CD14-positive monocyte (primary cell): Measurements from ENCODE around the gene SNX25. TPM values are rescaled to one million over a fixed set of nuclear protein-coding genes. Genes with fewer than 3 reads are reported as not detected.
"Not testable (repeated sequence)": the region's sequence is repeated elsewhere in the genome, so short reads cannot be mapped to it uniquely, and the experiment has no call there.

Experiments used
- DNase-seq, 3 donors: peaks; one replicate each; pipeline ENCODE4 v3.0.0-alpha.2; 2011 to 2022
- H2AFZ ChIP-seq: 2 replicates; pipeline ENCODE4 v1.6.0; 2012; ENCODE audit warnings: mild to moderate bottlenecking, low read depth, low read length, inconsistent platforms; ENCODE audit not compliant: insufficient read depth, poor library complexity, severe bottlenecking
- H3K27ac ChIP-seq, 2 donors: 1 replicate in 1 of 2; 2 replicates in 1 of 2; pipeline ENCODE4 v1.5.1; 2012 to 2013; ENCODE audit warnings: low read length in 2 of 2, control low read depth in 1 of 2, inconsistent platforms in 1 of 2, low read depth in 1 of 2, mild to moderate bottlenecking in 1 of 2
- H3K27me3 ChIP-seq, 2 donors: one replicate each; pipeline versions ENCODE4 v1.6.0 to v1.6.1; 2011 to 2013; ENCODE audit warnings: low read length in 2 of 2; ENCODE audit not compliant: control insufficient read depth in 2 of 2, insufficient read depth in 2 of 2
- H3K36me3 ChIP-seq, 2 donors: replicated peaks in 1 of 2; 1 replicate in 1 of 2; 2 replicates in 1 of 2; pipeline versions ENCODE4 v1.5.1 to v1.6.1; 2012 to 2013; ENCODE audit warnings: low read length in 2 of 2, control low read depth in 1 of 2, inconsistent platforms in 1 of 2, mild to moderate bottlenecking in 1 of 2; ENCODE audit not compliant: insufficient read depth in 2 of 2, control insufficient read depth in 1 of 2
- H3K4me1 ChIP-seq, 2 donors: 1 replicate in 1 of 2; 2 replicates in 1 of 2; pipeline versions ENCODE4 v1.5.1 to v1.6.1; 2012 to 2013; ENCODE audit warnings: low read length in 2 of 2, control low read depth in 1 of 2, inconsistent platforms in 1 of 2, mild to moderate bottlenecking in 1 of 2, moderate library complexity in 1 of 2; ENCODE audit not compliant: insufficient read depth in 2 of 2, control insufficient read depth in 1 of 2
- H3K4me2 ChIP-seq: replicated peaks from 2 replicates; pipeline ENCODE3; 2012; ENCODE audit warnings: low read length, moderate library complexity, mild to moderate bottlenecking; ENCODE audit not compliant: poor library complexity, severe bottlenecking; ENCODE audit errors: extremely low read depth
- H3K4me3 ChIP-seq, 3 experiments: fragments of 200-600 bp in 1 of 3; sonication (generic) in 1 of 3; replicated peaks in 1 of 3; 1 replicate in 2 of 3; 2 replicates in 1 of 3; pipeline ENCODE4 v1.5.1; 2011 to 2013; ENCODE audit warnings: low read length in 3 of 3, mild to moderate bottlenecking in 3 of 3, control low read depth in 2 of 3, low read depth in 2 of 3, inconsistent platforms in 1 of 3, moderate library complexity in 1 of 3
- H3K79me2 ChIP-seq: 2 replicates; pipeline ENCODE4 v1.6.0; 2012; ENCODE audit warnings: mild to moderate bottlenecking, control low read depth, inconsistent platforms, low read length, moderate library complexity; ENCODE audit not compliant: insufficient read depth
- H3K9ac ChIP-seq: 2 replicates; pipeline ENCODE4 v1.6.0; 2017; ENCODE audit warnings: low read length, mild to moderate bottlenecking; ENCODE audit not compliant: insufficient read depth, poor library complexity, severe bottlenecking
- H3K9me3 ChIP-seq, 2 donors: replicated peaks in 1 of 2; 1 replicate in 1 of 2; 2 replicates in 1 of 2; pipeline versions ENCODE4 v1.5.1 to v1.6.1; 2012 to 2013; ENCODE audit warnings: low read length in 2 of 2, control low read depth in 1 of 2; ENCODE audit not compliant: control insufficient read depth in 1 of 2, insufficient read depth in 1 of 2
- H4K20me1 ChIP-seq: 2 replicates; pipeline ENCODE4 v1.6.0; 2012; ENCODE audit warnings: mild to moderate bottlenecking, low read length, control low read depth, moderate library complexity; ENCODE audit not compliant: insufficient read depth
- H3K27ac Mint-ChIP-seq, 7 donors: one replicate each; pipeline ENCODE4 v1.8.0; 2020; ENCODE audit warnings: mild to moderate bottlenecking in 7 of 7, mixed read lengths in 7 of 7, moderate library complexity in 6 of 7, inconsistent platforms in 2 of 7
- H3K27me3 Mint-ChIP-seq, 3 donors: one replicate each; pipeline ENCODE4 v1.8.0; 2021 to 2022; ENCODE audit warnings: low read depth in 3 of 3, mild to moderate bottlenecking in 3 of 3, mixed read lengths in 3 of 3, moderate library complexity in 3 of 3, inconsistent platforms in 1 of 3
- H3K36me3 Mint-ChIP-seq, 2 donors: one replicate each; pipeline ENCODE4 v1.8.0; 2020; ENCODE audit warnings: mixed read lengths in 2 of 2, inconsistent platforms in 1 of 2, mild to moderate bottlenecking in 1 of 2
- H3K4me1 Mint-ChIP-seq: one replicate; pipeline ENCODE4 v1.8.0; 2020; ENCODE audit warnings: mild to moderate bottlenecking, mixed read lengths
- H3K4me3 Mint-ChIP-seq, 2 donors: one replicate each; pipeline ENCODE4 v1.8.0; 2020; ENCODE audit warnings: mild to moderate bottlenecking in 2 of 2, mixed read lengths in 2 of 2, moderate library complexity in 1 of 2
- H3K9me3 Mint-ChIP-seq, 7 donors: one replicate each; pipeline ENCODE4 v1.8.0; 2020 to 2022; ENCODE audit warnings: mixed read lengths in 7 of 7, mild to moderate bottlenecking in 6 of 7, moderate library complexity in 6 of 7, inconsistent platforms in 2 of 7
- WGBS: methylation state at CpG from one replicate; pipeline ENCODE4 v1.1.5; 2013; ENCODE audit warnings: missing lambda C conversion rate; ENCODE audit not compliant: insufficient coverage; 5-methylcytosine and 5-hydroxymethylcytosine counted together
- intact Hi-C, 2 donors: fragments of 100-400 bp; cut with micrococcal nuclease; formaldehyde crosslinking; loops; one replicate each; pipeline versions ENCODE4 v1.15.0 to v1.15.1; 2023
- polyA plus RNA-seq, 3 donors: library from polyadenylated mRNA; depleted of rRNA in 1 of 3; unstranded in 2 of 3; stranded (reverse) in 1 of 3; fragments of 300-500 nt in 2 of 3; fragments of >200 nt in 1 of 3; fragmentation: Illumina TruSeq in 2 of 3; gene quantifications; 1 replicate in 2 of 3; 2 replicates in 1 of 3; pipeline ENCODE4 v1.2.3, GENCODE V29; 2012 to 2021
- TF ChIP-seq, protein P1 (sequence below): fragments of 200-600 bp; IDR thresholded peaks from one replicate; pipeline ENCODE4 v1.8.0; 2022; ENCODE audit warnings: antibody characterized with exemption, mild to moderate bottlenecking

SNX25 gene
- polyA plus RNA-seq, 3 donors: 0.31 to 0.40 (median 0.36) TPM

DNA sequence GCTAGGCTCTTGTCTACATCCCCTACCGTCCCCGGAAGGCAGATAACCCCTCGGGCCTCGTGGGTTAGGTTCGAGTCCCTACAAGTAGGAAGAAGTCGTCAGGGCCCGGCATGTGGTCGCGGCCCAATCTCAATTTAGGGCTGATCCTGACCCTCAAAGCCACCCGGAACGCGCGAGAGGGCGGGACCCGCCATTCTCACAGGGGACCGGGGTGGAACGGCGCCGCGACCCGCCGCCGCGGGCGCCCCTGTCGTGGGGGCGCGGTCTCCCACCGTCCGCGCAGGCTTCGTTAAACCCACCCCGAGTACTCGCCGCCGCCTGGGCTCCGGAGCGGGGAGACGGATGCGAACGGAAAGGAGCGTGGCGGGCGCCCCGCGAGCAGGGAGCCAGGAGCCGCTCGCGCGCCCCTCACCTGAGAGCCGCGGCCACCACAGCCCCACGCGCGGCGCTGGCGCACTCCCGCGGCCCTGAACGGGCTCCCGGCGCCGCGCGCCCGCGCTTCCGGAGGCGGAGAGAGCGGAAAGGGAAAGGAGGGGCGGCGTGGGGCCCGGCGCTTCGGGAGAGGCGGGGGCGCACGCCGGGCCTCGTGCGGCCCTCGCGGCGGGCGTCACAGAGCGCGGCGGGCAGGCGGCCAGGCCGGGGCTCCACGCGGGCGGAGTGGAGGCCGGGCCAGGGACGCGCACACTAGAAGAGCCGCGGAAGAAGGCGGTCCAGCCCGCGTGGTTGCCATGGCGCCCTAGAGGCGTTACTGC, 5.7 kb upstream of the SNX25 start, which contains the start of gene CFAP97:
TSS of gene CFAP97 (minus strand) at position 515 of the 752 bp plus-strand sequence. CDS start 12,804 bp downstream, outside the sequence.
- Histone ChIP-seq H3K9me3 (no peaks in the 10 kb centered on the region), H3K4me3 (peak within 1 kb of the TSS; percentile 47 to 78 (median 47)), H3K79me2 (no peaks in the 10 kb centered on the region), H3K4me2 (peak within 1 kb of the TSS; percentile 80), H3K9ac (peak within 1 kb of the TSS; percentile 70), H3K27ac (peak within 1 kb of the TSS in 1 of 2 donors; percentile 36), H3K36me3 (no peaks in the 10 kb centered on the region), H3K27me3 (peaks cover 12 to 19% of the 10 kb centered on the region in 2 donors), H4K20me1 (no peaks in the 10 kb centered on the region), H3K4me1 (peaks cover 13 to 32% of the 10 kb centered on the region in 2 donors), H2AFZ (peak within 1 kb of the TSS; percentile 96)
- H3K4me1 Mint-ChIP-seq: peaks cover 34% of the 10 kb centered on the region
- TF ChIP-seq, protein P1, sequence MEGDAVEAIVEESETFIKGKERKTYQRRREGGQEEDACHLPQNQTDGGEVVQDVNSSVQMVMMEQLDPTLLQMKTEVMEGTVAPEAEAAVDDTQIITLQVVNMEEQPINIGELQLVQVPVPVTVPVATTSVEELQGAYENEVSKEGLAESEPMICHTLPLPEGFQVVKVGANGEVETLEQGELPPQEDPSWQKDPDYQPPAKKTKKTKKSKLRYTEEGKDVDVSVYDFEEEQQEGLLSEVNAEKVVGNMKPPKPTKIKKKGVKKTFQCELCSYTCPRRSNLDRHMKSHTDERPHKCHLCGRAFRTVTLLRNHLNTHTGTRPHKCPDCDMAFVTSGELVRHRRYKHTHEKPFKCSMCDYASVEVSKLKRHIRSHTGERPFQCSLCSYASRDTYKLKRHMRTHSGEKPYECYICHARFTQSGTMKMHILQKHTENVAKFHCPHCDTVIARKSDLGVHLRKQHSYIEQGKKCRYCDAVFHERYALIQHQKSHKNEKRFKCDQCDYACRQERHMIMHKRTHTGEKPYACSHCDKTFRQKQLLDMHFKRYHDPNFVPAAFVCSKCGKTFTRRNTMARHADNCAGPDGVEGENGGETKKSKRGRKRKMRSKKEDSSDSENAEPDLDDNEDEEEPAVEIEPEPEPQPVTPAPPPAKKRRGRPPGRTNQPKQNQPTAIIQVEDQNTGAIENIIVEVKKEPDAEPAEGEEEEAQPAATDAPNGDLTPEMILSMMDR: no peak
- peaks cover 0 to 3% of the 10 kb centered on the region in 2 donors for H3K36me3 Mint-ChIP-seq
- WGBS: under 1% methylated on average over 102 of the region's 103 CpGs
- H3K27ac Mint-ChIP-seq: peak within 1 kb of the TSS; percentile 37 to 83 (median 68)
- peak within 1 kb of the TSS; percentile 85 to 88 for H3K4me3 Mint-ChIP-seq
- H3K27me3 Mint-ChIP-seq: peaks cover 25 to 41% (median 37%) of the 10 kb centered on the region in 3 donors
- DNase-seq: peak; percentile 63 to 71 (median 69)
- H3K9me3 Mint-ChIP-seq: peaks cover 0 to 8% (median 3%) of the 10 kb centered on the region in 7 donors
- intact Hi-C loops: loop anchor here in 1 of 2 donors (10.0 kb wide), 1 partner anchor 1699 kb away; the partner anchor contains the start of gene ING2

DNA sequence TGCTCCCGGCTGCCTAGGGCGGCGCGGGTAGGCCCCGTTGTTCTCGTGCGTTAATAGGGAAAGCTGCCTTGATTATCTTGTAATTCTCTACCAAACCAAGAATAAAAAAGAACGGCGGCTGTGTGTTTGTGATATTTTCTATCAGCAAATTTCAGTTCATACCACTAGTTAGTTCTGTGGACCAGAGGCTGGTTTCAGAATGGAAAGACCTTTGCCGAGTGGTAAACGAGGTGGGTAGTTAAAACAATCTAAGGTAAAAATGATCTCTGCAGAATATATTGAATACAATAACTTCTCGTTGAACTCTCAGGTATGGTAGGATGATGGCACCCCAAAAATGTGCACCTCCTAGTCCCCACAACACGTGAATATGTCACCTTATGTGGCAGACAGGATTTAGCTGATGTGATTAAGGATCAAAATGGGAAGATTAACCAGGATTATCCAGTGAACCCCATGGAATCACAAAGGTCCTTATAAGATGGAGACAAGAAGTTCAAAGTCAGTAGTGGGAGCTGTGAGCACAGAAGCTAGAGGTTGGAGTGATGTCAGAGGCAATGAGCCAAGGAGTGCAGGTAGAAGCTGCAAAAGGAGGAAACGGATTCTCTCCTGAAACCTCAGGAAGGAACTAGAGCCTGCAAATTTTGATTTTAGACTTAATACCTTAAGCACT, 5.0 kb upstream of the SNX25 start:
- Mint-ChIP-seq H3K4me1 (peaks cover 39% of the 10 kb centered on the region), H3K9me3 (peaks cover 0 to 14% (median 6%) of the 10 kb centered on the region in 7 donors), H3K4me3 (peak overlapping the region; percentile 85 to 88), H3K27me3 (peaks cover 30 to 48% (median 43%) of the 10 kb centered on the region in 3 donors), H3K36me3 (peaks cover 4 to 5% of the 10 kb centered on the region in 2 donors), H3K27ac (peak overlapping the region in 5 of 7 donors; percentile 33 to 78 (median 66))
- TF ChIP-seq, protein P1: no peak
- Histone ChIP-seq H3K27me3 (peaks cover 19 to 25% of the 10 kb centered on the region in 2 donors), H3K9me3 (no peaks in the 10 kb centered on the region), H3K9ac (peak overlapping the region; percentile 70), H2AFZ (peak overlapping the region; percentile 96), H3K4me1 (peaks cover 18 to 39% of the 10 kb centered on the region in 2 donors), H3K4me2 (peak overlapping the region; percentile 80), H4K20me1 (no peaks in the 10 kb centered on the region), H3K4me3 (peak overlapping the region; percentile 47 to 78 (median 47)), H3K27ac (no peak overlapping the region), H3K79me2 (no peaks in the 10 kb centered on the region), H3K36me3 (no peaks in the 10 kb centered on the region)
- 0% methylated on average over 1 of the region's 14 CpGs for WGBS
- DNase-seq: no peak
- intact Hi-C loops: loop anchor here in 1 of 2 donors (10.0 kb wide), 1 partner anchor 1700 kb away; the partner anchor contains the start of gene ING2

DNA sequence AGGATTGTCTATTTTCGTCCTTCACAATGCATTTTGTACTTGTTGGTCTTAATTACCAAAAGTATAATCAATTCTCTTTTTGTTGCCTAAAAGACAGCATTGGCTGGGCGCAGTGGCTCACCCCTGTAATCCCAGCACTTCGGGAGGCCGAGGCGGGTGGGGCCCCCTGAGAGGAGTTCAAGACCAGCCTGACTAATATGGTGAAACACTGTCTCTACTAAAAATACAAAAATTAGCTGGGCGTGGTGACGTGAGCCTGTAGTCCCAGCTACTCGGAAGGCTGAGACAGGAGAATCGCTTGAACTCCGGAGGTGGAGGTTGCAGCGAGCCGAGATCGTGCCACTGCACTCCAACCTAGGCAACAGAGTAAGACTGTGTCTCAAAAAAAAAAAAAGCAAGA, 4.3 kb upstream of the SNX25 start:
- H3K79me2 ChIP-seq, H3K9me3 ChIP-seq, H3K27ac Mint-ChIP-seq, H3K4me3 ChIP-seq, H3K36me3 ChIP-seq, H3K9ac ChIP-seq, DNase-seq, H3K4me3 Mint-ChIP-seq, H2AFZ ChIP-seq, H3K4me2 ChIP-seq, H3K36me3 Mint-ChIP-seq, H4K20me1 ChIP-seq, H3K27ac ChIP-seq: not testable (repeated sequence)
- intact Hi-C loops: loop anchor here in 1 of 2 donors (10.0 kb wide), 1 partner anchor 1700 kb away; the partner anchor contains the start of gene ING2
- Mint-ChIP-seq H3K27me3 (peaks cover 30 to 48% (median 43%) of the 10 kb centered on the region in 3 donors), H3K9me3 (peaks cover 0 to 14% (median 6%) of the 10 kb centered on the region in 7 donors), H3K4me1 (peaks cover 39% of the 10 kb centered on the region)
- 99% methylated on average over 11 of the region's 13 CpGs for WGBS
- Histone ChIP-seq H3K27me3 (peaks cover 19 to 25% of the 10 kb centered on the region in 2 donors), H3K4me1 (peaks cover 18 to 42% of the 10 kb centered on the region in 2 donors)
